Measurements from ENCODE around the gene CELSR1.

GRCh38 chr22:46392137-46392844 lies 145.1 kb downstream of the CELSR1 start:
- TF ChIP-seq POLR2AphosphoS5 (IDR thresholded peaks at IDR 0.05): no peak
- TF ChIP-seq CTCF (IDR thresholded peaks at IDR 0.05 in 8 of 11, conservative IDR thresholded peaks at IDR 0.05 in 3 of 11): no peak

All from spleen (tissue), 7 donors.